GM12891 (cell line): ENCODE measurements around the gene FANK1.
"Not testable (repeated sequence)": the region's sequence is repeated elsewhere in the genome, so short reads cannot be mapped to it uniquely, and the experiment has no call there.

Experiments used
- DNase-seq: peaks from one replicate; pipeline ENCODE4 v3.0.0; 2011; ENCODE audit warnings: low spot score; ENCODE audit not compliant: insufficient read length
- FAIRE-seq: peaks from 2 replicates; lab custom pipeline; 2011; peaks lifted over from hg19 to GRCh38; lab: Jason Lieb, UNC
- PAX5 ChIP-seq: IDR thresholded peaks from 2 replicates; pipeline ENCODE4 v1.6.1; 2011; ENCODE audit warnings: low read length, moderate library complexity, mild to moderate bottlenecking; ENCODE audit not compliant: insufficient read depth, severe bottlenecking
- POLR2A ChIP-seq: IDR thresholded peaks from 2 replicates; pipeline ENCODE4 v1.6.1; 2011; ENCODE audit warnings: low read depth, low read length, control low read depth
- POLR2AphosphoS5 ChIP-seq: IDR thresholded peaks from 2 replicates; pipeline ENCODE4 v1.6.1; 2011; ENCODE audit warnings: low read depth, low read length, control low read depth
- POU2F2 ChIP-seq: IDR thresholded peaks from 2 replicates; pipeline ENCODE4 v1.6.1; 2011; ENCODE audit warnings: low read depth, mild to moderate bottlenecking, control low read depth, low read length, moderate library complexity
- SPI1 ChIP-seq: IDR thresholded peaks from 2 replicates; pipeline ENCODE4 v1.6.1; 2011; ENCODE audit warnings: low read depth, low read length, control low read depth
- TAF1 ChIP-seq: IDR thresholded peaks from 2 replicates; pipeline ENCODE4 v1.6.1; 2011; ENCODE audit warnings: low read depth, low read length, control low read depth

Gene FANK1

GRCh38 chr10:125894176-125894575, 2.2 kb upstream of the FANK1 start:
- TF ChIP-seq SPI1 = peak; percentile 51; the same call in 1 of the 2 replicates
- FAIRE-seq = not testable (repeated sequence)

DNA sequence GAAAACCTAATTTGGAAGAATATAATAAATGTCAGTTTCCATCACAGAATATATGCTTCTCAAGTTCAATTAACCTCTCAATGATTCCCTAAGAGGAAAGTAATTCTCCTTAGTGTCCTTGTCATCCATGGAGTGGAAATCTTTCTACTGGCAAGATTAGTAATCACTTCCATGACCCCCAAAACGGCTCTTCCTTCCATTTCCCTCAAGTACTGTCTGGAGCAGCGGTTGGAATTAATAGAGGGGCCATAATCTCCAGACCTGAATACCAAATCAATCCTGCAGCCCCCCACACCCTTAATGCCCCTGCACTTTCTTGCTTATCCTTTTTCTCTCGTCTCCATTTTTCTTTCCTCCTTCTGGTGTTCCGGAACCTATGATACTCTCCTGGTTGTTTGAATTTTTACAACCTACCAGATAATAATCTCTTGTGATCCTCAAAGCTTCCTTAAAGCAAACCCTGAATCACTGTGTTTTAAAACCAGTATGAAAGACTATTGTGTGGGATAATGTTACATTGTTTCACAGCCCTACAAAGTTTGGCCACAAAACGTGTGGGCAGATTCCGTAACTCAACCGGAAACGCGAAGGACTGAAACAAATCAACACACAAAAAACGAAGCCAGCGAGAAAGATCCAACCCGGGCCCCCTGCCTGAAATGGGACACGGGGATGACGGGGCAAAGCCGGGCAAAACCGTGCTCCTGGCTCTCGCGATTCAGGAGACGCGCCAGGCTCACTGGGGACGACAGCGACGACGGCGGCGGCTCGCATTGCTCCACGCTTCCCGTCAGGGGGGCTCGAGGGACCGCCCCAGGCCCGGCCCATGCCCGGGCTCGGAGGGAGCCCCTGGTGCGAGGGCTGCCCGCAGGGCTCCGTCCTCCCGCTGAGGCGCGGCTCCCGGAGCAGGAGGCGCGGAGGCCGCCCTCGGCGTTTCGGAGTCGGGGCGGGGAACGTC, 955 bp upstream of the FANK1 start:
- not testable (repeated sequence) for FAIRE-seq
- TF ChIP-seq POLR2A (0 out of 2 replicates have a peak, but pooled peaks have one; percentile 28), POLR2AphosphoS5 (0 out of 2 replicates have a peak, but pooled peaks have one; percentile 9)
- DNase-seq = peak; percentile 37

More at GRCh38 chr10:125894176-125894575, 2.2 kb upstream of the FANK1 start:
- not testable (repeated sequence) for DNase-seq

DNA sequence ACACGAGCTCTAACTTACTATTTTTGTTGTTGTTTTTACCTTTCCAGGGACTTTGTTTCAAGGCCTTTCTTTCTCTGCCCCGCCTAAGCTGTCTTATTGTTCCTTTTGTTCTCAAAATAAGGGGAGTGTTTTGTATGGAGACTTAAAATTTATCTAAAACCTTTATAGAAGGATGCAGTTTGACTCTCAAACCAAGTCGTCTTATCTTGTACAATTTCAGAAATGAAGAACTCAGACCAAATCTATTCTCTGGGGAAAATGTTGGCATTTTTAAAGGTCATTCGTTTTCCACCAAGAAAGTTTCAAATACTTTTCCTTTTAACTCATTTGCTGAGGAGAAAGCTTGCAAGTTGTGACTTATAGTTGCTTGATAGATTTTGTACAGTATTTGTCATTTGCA, 953 bp downstream of the FANK1 start:
- FAIRE-seq = not testable (repeated sequence)

GRCh38 chr10:125900963-125901362, 4.6 kb downstream of the FANK1 start:
- FAIRE-seq = not testable (repeated sequence)

More for the DNA sequence above, 953 bp downstream of the FANK1 start:
- DNase-seq = not testable (repeated sequence)

GRCh38 chr10:125903135-125903640, 6.8 kb downstream of the FANK1 start:
- DNase-seq, FAIRE-seq: not testable (repeated sequence)

More at GRCh38 chr10:125900963-125901362, 4.6 kb downstream of the FANK1 start:
- not testable (repeated sequence) for DNase-seq

GRCh38 chr10:125905069-125905994, 9.0 kb downstream of the FANK1 start:
- not testable (repeated sequence) for DNase-seq, FAIRE-seq

DNA sequence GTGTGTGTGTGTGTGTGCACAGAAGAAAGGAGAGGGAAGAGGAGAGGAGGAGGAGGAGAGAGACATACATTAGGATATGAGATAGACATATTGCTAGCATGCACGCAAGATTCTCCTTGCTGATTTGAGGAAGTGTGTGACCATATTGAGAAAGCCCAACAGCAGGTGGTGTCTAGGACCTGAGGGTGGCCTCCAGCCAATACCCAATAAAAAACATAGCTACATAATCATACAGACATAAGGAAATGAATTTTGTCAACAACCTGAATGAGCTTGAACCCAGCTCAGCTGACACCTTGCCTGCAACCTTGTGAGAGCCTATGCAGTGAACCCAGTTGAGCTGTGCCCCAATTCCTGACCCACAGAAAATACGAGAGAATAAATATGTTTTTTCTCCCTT, 11.2 kb downstream of the FANK1 start:
- not testable (repeated sequence) for DNase-seq, FAIRE-seq

GRCh38 chr10:125908813-125909212, 12.4 kb downstream of the FANK1 start:
- FAIRE-seq, DNase-seq: not testable (repeated sequence)

DNA sequence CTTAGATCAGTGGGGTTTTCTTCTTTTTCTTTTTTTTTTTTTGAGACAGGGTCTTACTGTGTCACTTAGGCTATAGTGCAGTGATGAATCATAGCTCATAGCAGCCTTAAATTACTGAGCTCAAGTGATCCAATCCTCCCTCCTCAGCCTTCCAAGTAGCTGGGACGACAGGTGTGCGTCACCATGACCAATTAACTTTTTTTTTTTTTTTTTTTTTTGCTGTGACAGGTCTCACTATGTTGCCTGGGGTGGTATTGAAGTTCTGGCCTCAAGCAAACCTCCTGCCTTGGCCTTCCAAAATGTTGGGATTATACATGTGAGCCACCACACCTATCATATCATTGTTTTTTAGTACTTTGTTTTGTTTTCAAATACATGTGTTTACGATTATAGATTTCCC, 13.1 kb downstream of the FANK1 start:
- not testable (repeated sequence) for DNase-seq, FAIRE-seq

DNA sequence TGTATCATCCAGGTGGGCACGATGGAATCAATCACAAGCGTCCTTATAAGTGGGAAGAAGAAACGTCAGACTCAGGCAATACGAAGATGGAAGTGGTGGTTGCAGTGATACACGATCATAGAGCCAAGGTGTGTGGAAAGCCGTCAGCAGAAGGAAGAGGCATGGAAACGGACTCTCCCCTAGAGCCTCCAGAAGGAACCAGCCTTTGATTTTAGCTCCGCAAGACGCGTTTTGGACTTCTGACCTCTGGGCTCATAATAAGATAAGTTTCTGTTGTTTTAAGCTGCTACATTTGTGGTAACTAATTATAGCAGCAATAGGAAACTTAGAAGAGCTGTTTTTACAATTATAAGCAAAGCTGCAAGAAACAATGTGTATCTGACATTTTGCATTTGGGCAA, 14.8 kb downstream of the FANK1 start:
- FAIRE-seq (no peak), DNase-seq (no peak)

DNA sequence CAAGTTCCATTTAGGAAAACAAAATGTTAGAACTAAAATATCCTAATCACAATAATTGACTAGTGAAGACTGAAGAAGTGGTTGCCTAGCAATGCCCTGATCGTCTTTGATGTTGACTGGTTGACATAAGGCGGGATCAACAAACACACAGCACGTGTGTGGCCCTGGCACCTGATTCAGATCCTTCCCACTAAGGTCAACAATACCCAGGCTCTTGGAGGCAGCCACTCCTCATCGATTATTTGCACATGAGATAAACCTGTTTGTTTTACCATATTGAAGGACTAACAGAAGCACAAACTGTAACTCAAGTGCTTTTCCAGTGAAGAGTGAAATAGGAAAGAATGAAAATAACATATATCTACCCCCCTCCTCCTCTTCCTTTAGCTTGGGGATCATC, 15.6 kb downstream of the FANK1 start:
- DNase-seq (no peak), FAIRE-seq (no peak)
- TF ChIP-seq POLR2A (no peak), POLR2AphosphoS5 (no peak), PAX5 (no peak), SPI1 (no peak), TAF1 (no peak), POU2F2 (no peak)

More for the DNA sequence above, 14.8 kb downstream of the FANK1 start:
- no peak for TF ChIP-seq SPI1
- no peak for TF ChIP-seq POLR2AphosphoS5
- TF ChIP-seq POLR2A = no peak
- TF ChIP-seq PAX5 = no peak
- TF ChIP-seq POU2F2 = no peak
- no peak for TF ChIP-seq TAF1

GRCh38 chr10:125913277-125913676, 16.9 kb downstream of the FANK1 start:
- not testable (repeated sequence) for FAIRE-seq, DNase-seq
